Nucleus accumbens (tissue), 56 donors: ENCODE measurements around the gene STX19.
"Not testable (repeated sequence)": the region's sequence is repeated elsewhere in the genome, so short reads cannot be mapped to it uniquely, and the experiment has no call there.

Experiments used
- DNase-seq, 56 donors: peaks; one replicate each; lab custom pipeline; 2025; lab: John Stamatoyannopoulos, UW

Gene STX19, protein sequence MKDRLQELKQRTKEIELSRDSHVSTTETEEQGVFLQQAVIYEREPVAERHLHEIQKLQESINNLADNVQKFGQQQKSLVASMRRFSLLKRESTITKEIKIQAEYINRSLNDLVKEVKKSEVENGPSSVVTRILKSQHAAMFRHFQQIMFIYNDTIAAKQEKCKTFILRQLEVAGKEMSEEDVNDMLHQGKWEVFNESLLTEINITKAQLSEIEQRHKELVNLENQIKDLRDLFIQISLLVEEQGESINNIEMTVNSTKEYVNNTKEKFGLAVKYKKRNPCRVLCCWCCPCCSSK

DNA sequence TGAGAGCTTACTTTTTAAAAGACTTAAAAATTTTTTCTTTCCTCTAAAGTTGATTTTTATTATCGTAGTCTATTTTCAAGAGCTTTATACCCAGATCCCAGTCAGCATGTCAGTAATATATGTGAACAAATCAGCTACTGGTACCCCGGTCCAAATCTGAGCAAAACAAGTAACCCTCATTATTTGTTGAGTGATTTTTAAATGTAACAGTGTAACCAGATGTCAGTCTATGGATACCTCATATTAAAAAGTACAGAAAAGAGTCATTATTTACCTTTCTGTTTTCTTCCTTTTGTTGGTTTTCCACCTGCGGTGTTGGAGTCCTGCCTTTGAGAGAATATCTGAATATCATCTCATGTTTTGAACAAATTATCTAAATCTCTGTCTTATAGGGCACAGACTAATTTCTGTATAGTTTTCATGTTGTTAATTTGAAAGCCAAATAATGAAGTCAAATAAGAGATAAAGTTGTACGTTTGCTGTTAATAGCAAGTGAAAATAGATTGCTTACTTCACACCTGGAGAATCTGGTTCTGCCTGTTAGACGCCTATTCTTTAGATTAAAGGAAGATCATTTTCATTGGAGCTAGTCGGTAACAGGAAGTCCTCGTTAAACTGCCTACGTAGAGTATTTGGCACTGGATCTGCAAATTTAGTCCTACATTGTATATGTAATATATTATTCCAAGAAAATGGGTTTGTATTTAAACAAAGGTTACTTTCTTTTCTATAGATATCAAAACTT lies at the start of gene STX19:
Gene STX19, minus strand, starts transcription at position 505 of the 745 bp plus-strand sequence. CDS start 13,328 bp downstream, outside the sequence.
- no peak for DNase-seq

- no peak for DNase-seq
Measured at GRCh38 chr3:94076055-94076454, 47.7 kb upstream of the STX19 start.

GRCh38 chr3:94071713-94072284 lies 43.4 kb upstream of the STX19 start:
- DNase-seq, result no peak

DNA sequence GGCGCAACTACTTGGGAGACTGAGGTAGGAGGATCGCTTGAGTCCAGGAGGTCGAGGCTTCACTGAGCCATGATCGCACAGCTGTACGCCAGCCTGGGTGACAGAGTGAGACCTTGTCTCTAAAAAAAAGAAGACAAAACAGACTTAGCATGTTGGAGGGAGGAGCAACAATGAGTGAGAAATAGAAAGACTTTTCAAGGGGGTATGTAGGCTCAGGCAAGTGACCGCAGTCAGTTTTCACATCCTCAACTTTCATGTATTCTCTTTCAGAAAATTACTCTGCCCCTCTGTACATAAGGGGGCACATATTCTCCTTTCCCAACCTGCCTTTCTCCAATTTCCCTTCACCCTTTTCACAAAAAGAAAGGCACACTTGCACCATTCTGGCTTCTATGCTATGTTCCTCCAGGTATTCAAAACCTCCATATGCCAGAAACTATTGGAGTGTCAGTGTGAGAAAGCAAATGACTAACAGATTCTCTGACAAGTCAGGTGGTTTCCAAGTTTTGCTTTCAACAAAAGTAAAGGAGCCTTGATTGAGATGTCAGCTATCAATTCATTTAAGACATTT lies 42.0 kb upstream of the STX19 start:
- no peak for DNase-seq

- no peak for DNase-seq
Measured at GRCh38 chr3:94069194-94069813, 40.9 kb upstream of the STX19 start.

GRCh38 chr3:94066506-94067500 lies 38.4 kb upstream of the STX19 start:
- DNase-seq, result no peak

- DNase-seq, result peak in 6 of 56 donors; percentile 6 to 27 (median 19)
Measured at GRCh38 chr3:94065819-94066480, 37.6 kb upstream of the STX19 start.

- DNase-seq, result no peak
Measured at GRCh38 chr3:94065122-94065521, 36.7 kb upstream of the STX19 start.

GRCh38 chr3:94064243-94064860 lies 36.0 kb upstream of the STX19 start:
- DNase-seq, result no peak

DNA sequence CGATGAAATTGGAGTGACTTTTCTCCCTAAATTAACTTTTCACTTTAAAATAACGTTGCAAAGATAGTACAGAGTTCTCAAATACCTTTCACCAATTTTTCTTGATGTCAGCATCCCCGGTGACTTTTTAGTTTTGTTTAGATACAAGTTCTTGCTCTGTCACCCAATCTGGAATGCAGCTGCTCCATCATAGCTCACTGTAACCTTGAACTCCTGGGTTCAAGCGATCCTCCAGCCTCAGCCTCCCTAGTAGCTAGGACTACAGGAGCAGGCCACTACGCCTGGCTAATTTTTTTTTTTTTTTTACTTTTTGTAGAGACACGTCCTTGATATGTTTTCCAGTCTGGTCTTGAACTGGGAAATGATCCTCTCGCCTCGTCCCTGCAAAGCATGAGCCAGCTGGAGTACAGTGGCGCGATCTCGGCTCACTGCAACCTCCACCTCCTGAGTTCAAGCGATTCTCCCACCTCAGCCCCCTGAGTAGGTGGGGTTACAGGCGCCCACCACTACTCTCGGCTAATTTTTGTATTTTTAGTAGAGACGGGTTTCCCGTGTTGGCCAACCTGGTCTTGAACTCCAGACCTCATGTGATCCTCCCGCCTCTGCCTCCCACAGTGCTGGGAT lies 35.2 kb upstream of the STX19 start:
- no peak for DNase-seq

DNA sequence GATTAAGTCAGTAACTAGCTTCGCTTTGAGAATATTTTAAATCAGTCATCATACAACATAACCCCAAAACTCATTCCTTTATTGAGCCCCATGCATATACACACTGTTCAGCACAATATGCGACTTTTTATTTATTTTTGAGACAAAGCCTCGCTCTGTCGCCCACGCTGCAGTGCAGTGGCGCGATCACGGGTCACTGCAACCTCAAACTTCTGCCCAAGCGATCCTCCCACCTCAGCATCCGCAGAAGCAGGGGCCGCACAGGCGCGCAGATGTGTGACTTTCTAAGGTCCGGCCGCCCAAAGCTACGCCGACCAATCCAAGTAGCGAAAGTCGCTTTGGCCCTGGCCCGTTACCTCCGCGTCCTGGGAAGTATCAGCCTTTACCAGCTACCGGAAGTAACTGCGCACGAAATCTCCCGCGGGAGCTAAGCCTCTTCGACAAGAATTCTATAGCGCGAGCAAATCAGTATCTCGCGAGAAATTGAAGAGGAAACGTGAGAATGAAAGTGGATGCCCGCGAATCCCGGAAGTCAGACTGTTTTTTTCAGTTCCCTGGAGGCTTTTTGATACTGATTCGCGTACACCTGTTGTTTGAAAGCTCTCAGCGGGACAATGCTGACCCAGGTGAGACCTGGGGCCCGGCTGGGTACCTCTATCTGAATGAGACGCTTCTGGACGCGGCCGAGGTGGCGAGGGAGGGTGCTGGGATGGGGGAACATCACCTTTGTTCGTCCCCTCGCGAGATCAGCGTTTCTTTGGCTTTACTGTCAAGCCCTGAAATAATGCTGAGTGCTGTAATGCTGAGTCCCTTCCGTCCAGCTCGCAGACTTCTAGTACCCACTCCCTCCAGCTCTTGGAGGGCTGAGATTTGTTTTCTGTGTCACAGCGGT lies 34.4 kb upstream of the STX19 start, which contains the start of the genes DHFR2 and NSUN3:
Gene DHFR2, minus strand, starts transcription at position 404 of the 892 bp plus-strand sequence. CDS start 1,405 bp downstream, outside the sequence.
Gene NSUN3, plus strand, starts transcription at position 549 of the 892 bp plus-strand sequence. Its CDS starts 66 bp downstream, at position 615.
- DNase-seq, result peak in 55 of 56 donors; percentile 25 to 89 (median 77)

DNA sequence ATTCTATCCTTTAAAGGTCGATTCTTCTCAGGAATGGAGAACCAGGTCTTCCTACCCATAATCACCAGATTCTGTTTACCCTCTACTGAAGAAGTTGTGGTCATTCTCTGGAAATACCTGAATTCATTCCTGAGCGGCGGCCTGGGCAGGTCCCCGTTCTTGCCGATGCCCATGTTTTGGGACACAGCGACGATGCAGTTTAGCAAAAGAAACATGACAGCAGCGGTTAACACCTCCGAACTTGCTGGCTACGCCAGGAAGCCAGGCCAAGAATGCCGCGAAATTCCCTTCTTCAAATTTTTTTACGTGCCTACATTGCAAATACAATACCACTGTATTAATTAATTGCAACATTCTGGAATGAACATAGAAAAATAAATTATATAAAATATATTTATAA lies 32.9 kb upstream of the STX19 start:
- no peak for DNase-seq

- DNase-seq, result no peak
Measured at GRCh38 chr3:94050546-94050945, 22.1 kb upstream of the STX19 start.

- DNase-seq, result no peak
Measured at GRCh38 chr3:94049267-94049666, 20.9 kb upstream of the STX19 start.

DNA sequence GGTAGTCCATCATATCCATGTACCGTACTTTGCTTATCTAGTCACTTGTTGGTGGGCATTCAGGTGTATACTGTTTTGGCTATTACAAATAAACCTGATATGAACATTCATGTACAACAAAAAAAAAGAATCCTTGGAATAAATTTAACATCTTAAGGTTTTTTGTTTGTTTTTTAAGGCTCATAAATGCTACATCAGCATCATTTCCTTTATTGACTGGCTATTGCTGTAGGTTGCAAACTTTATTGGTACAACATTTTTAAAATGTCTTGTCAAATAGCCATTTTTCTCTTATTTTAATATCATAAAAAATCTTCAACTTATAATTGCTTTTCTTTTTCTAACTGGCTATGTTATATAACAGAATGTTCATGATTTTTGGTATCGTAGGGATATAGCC lies 18.1 kb upstream of the STX19 start:
- DNase-seq, result no peak

DNA sequence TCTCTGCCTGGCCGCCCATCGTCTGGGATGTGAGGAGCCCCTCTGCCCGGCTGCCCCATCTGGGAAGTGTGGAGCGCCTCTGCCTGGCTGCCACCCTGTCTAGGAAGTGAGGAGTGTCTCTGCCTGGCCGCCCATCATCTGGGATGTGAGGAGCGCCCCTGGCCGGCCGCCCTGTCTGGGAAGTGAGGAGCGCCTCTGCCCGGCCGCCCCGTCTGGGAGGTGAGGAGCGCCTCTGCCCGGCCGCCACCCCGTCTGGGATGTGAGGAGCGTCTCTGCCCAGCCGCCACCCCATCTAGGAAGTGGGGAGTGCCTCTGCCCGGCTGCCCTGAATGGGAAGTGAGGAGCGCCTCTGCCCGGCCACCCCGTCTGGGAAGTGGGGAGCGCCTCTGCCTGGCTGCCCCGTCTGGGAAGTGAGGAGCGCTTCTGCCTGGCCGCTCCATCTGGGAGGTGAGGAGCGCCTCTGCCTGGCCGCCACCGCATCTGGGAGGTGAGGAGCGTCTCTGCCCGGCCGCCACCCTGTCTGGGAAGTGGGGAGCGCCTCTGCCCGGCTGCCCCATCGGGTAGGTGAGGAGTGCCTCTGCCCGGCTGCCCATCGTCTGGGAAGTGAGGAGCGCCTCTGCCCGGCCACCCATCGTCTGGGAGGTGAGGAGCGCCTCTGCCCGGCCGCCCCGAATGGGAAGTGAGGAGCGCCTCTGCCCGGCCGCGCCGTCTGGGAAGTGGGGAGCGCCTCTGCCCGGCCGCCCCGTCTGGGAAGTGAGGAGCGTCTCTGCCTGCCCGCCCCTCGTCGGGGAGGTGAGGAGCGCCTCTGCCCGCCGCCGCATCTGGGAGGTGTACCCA lies 15.9 kb upstream of the STX19 start:
- not testable (repeated sequence) for DNase-seq
